Measurements from ENCODE around the gene PTGER4. TPM values are rescaled to one million over a fixed set of nuclear protein-coding genes. Genes with fewer than 3 reads are reported as not detected.
"Not testable (repeated sequence)": the region's sequence is repeated elsewhere in the genome, so short reads cannot be mapped to it uniquely, and the experiment has no call there.

Gene PTGER4
- total RNA-seq, 1 donor, result 12.0 TPM

GRCh38 chr5:40655138-40655537 is 24.6 kb upstream of the PTGER4 start:
- no peak for TF ChIP-seq CTCF (IDR thresholded peaks at IDR 0.05; ENCODE audit: insufficient read depth, low read length)
- H3K4me3 ChIP-seq (ENCODE audit: low read depth, low read length), result no peak overlapping the region

GRCh38 chr5:40656091-40656490 is 23.6 kb upstream of the PTGER4 start:
- not testable (repeated sequence) for DNase-seq (ENCODE audit: low read depth)

More at GRCh38 chr5:40655138-40655537, 24.6 kb upstream of the PTGER4 start:
- DNase-seq (ENCODE audit: low read depth), result no peak

GRCh38 chr5:40656766-40657165 is 22.9 kb upstream of the PTGER4 start:
- no peak overlapping the region for H3K4me3 ChIP-seq (ENCODE audit: low read depth, low read length)
- no peak for DNase-seq (ENCODE audit: low read depth)
- TF ChIP-seq CTCF (IDR thresholded peaks at IDR 0.05; ENCODE audit: insufficient read depth, low read length), result no peak

More at GRCh38 chr5:40656091-40656490, 23.6 kb upstream of the PTGER4 start:
- H3K4me3 ChIP-seq (ENCODE audit: low read depth, low read length), result not testable (repeated sequence)

GRCh38 chr5:40660751-40661150 is 19.0 kb upstream of the PTGER4 start:
- no peak for DNase-seq (ENCODE audit: low read depth)
- no peak for TF ChIP-seq CTCF (IDR thresholded peaks at IDR 0.05; ENCODE audit: insufficient read depth, low read length)
- no peak overlapping the region for H3K4me3 ChIP-seq (ENCODE audit: low read depth, low read length)

- DNase-seq (ENCODE audit: low read depth), result no peak
- H3K4me3 ChIP-seq (ENCODE audit: low read depth, low read length), result no peak overlapping the region
- no peak for TF ChIP-seq CTCF (IDR thresholded peaks at IDR 0.05; ENCODE audit: insufficient read depth, low read length)
Measured at GRCh38 chr5:40665635-40666298, 13.9 kb upstream of the PTGER4 start.

GRCh38 chr5:40666657-40667056 is 13.1 kb upstream of the PTGER4 start:
- DNase-seq (ENCODE audit: low read depth), result no peak
- TF ChIP-seq CTCF (IDR thresholded peaks at IDR 0.05; ENCODE audit: insufficient read depth, low read length), result no peak
- no peak overlapping the region for H3K4me3 ChIP-seq (ENCODE audit: low read depth, low read length)

GRCh38 chr5:40667161-40667663 is 12.5 kb upstream of the PTGER4 start:
- DNase-seq (ENCODE audit: low read depth), result no peak
- TF ChIP-seq CTCF (IDR thresholded peaks at IDR 0.05; ENCODE audit: insufficient read depth, low read length), result no peak
- H3K4me3 ChIP-seq (ENCODE audit: low read depth, low read length), result no peak overlapping the region
